GM18868 (cell line): Measurements from ENCODE around the gene ZNRF3.
"Not testable (repeated sequence)": the region's sequence is repeated elsewhere in the genome, so short reads cannot be mapped to it uniquely, and the experiment has no call there.

ENCODE experiments used
- ATAC-seq: cut with Tn5 transposase; IDR thresholded peaks from one replicate; pipeline ENCODE4 v1.9.1; 2021; ENCODE audit warnings: mild to moderate bottlenecking, moderate library complexity; ENCODE audit not compliant: unreplicated experiment

ZNRF3 gene

DNA sequence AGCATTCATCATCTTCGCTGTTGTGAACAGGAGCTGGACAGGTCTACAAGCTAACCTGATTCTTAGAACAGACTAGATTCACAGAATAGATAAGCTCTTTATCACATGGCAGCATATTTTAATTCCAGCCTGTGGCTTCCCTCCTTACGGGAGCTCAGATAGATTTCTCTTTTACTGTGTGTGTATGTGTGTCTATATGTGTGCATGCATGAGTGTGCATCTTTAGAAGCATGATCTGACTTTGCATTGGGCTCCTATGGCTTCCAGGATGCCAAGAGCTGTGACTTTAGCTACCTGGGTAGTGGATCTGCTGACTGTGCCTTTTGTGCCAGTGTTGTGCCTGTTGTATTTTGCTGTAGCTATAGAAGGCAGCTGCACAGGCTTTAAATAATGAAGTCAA lies 44.3 kb downstream of the ZNRF3 start:
- ATAC-seq = no peak

DNA sequence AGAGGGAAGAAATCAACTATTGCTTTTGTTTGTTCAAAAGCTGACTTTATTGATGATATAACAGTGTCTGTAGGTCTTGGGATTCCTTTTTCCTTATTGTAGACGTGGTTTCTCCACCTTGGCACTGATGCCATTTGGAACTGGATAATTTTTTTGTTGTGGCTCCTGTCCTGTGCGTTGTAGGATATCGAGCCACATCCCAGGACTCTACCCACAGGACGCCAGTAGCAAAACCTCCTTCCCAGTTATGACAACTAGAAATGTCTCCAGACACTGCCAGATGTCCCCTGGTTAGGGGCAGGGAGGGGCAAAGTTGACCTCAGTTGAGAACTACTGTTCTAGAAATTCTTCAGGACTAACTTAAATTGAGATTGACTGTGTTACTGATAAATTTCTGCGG lies 45.8 kb downstream of the ZNRF3 start:
- ATAC-seq = no peak

DNA sequence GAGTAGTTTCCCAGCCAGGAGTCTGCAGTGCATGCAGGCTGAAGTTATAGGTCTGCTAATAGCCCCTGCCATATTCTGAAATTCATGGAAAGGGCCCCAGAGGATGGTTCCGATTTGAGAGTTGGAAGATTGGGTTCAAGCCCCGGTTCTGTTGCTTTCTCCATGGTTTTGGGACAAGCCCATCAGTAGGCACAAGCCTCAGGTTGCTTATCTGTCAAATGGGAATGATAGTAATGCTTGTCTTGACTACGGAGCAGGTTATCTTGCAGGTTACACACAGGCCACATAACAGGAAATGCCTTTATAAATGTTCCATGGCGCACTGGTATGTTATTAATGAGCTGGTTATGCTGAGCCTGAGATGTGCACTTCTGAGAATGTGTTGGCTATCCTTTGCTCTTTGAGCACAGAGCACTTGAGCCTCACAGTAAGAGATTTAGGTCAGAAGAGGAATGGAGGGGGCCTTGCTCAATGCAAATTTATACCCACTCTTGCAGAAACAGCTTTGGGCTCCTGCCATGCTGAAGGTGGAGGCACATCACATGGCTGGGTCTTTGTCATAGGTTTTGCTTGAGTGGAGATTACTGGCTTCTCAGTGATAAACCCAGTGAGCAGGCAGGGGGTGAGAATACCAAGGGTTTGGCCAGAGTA lies 47.1 kb downstream of the ZNRF3 start:
- no peak for ATAC-seq

DNA sequence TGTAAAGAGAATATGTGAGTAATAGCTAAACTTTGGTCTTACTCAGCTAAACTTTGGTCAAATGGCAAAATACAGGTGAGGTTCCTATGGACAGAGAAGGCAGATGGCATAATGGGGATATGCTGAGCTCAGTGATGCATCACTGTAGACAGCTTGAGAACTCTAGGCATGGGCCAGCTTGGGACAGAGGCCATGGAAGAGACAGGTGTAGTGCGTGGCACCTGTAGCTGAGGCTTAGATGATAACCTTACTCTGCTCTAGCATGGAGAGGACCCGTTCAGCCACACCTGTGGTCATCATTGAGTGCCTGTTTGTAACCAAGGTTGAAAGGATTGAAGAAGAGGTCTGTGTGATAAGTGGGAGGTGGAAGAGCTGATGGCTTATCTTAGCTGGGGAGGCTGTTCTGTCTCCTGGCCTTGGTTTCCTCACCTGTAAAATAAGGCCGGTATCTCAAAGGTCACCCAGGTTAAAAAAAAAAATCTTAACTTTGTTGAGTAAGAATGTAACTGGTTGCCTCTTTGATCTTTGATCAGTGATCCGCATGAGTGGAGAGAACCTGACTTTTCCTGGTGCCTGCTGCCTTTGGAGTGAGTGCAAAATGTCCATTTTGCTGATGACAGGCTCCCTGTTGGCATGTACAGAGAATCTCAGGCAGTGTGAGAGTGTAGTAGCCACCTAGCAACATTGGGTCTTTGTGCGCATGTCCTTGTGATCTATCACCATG lies 48.6 kb downstream of the ZNRF3 start:
- no peak for ATAC-seq

DNA sequence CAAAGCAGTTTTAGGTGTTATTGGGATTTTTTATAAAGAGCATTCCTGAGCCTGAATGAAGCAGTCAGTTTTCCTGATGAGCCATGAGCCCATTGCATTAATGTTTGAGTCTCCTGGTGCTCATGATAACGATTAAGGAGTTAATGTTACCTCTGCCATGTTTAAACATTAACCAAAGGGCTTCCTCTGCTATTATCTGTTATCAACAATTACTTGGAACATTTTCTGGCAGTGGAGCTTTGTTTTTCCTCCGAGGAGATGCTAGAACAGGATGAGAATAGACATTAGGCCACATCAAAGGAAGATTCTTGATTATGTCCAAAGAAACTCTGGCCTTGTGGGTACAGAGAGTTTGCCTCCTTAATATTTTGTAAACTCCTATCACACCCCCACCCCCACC lies 49.9 kb downstream of the ZNRF3 start:
- ATAC-seq = no peak

DNA sequence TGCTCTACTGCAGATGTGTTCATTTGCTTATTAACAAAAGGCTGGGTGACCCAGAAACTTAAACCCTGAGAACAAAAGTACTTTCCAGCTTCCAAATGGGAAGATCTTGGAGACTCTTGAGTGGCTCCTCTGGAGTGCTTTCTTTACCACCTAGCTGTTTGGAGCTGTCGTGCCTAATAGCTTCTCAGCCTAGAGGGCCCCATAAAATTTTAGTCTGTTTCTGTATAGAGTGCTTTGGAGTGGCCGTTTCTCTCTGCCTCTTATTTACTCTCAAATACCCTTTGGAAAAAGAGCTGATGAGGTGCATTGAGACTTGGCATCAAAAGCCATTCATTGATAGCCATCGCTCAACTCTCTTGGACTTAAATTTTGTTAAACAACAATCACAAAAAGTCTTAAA lies 50.7 kb downstream of the ZNRF3 start:
- ATAC-seq = no peak

DNA sequence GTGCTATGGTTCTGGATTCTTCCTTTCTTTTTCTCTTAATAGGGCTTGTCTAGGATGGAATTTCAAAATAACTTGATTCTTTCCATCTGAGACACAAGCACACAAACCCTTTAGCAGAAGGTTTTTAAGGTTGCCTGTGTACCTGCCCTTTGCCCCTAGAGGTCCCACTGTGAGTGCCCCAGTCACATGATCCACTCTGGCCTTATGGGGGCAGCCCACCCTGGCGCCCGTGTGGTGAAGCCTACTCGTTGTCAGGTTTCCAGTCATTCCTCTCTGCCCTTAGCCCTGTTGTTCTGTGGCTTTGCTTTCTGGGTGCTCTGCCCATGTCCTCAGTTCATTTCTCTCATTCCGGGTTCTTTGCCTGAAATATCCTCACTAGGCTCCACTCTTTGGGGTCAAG lies 51.8 kb downstream of the ZNRF3 start:
- no peak for ATAC-seq

DNA sequence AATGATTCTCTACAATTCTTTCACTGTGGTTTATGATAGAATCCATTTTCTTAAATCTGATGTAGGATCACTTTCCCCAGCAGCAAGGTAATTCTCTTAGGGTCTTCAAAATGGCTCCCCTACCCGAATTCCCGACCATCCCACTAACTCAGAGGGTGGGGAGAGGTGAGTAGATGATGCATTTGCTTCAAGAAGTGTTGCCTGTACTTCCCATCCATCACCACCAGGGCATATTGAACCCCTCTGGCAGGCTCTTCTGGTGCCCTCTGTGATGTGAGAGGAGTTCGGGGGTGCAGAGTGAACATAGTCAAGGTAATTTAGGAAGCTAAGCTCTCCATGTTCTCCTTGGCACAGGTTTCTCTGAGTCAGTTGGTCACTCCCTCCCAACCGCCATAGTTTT lies 52.3 kb downstream of the ZNRF3 start:
- ATAC-seq = no peak

DNA sequence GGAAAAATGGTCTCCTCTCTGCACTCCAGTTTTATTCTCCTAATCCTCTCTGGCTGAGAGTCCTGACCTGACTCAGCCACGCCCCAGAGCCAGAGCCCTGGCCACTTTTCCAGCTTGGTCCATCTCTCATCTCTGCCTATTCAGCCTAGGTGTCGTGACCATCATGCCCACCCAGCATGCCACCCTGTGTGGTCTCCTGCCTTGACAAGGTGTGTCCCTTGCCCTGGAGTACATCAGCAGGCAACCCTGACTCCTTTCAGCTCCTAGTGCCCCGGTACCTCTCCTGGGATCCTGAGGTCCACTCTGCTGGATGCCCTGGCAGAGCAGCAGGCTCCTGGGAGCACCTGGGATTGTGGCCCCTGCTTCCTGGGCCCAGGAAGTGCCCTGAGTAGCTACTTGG lies 52.8 kb downstream of the ZNRF3 start:
- no peak for ATAC-seq

DNA sequence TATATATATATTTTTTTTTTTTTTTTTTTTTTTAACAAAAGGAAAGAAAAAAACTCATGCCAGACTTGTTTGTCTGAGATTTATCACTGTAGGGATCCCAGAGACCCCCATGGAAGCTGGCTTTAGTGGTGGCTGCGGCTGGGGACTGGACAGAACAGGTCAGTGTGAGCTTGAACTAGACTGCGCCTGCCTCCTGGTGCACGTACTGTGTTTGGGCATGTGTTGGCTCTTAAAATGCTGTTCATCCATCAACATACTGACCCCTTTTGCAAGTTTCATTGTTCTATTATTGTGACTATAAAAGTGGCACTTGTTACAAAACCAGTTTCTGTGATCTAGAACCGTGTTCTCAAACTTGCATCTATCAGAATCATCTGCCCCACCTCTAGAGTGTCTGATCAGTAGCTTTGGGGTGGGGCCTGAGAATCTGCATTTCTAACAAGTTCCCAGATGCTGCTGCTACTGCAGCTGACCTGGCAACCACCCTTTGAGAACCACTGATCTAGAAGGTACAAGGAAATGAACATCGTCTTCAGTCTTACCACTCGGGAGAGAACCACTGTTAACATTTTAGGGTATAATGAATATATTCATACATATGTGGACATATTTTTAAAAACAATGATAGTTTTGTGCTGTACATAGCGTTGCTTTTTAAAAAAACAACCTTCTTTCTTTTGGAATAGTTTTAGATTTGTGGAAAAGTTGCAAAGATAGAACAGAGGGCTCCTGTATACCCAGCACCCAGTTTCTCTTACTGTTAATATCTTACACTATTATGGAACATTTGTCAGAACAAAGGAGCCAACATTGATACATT lies 54.0 kb downstream of the ZNRF3 start:
- ATAC-seq = no peak

DNA sequence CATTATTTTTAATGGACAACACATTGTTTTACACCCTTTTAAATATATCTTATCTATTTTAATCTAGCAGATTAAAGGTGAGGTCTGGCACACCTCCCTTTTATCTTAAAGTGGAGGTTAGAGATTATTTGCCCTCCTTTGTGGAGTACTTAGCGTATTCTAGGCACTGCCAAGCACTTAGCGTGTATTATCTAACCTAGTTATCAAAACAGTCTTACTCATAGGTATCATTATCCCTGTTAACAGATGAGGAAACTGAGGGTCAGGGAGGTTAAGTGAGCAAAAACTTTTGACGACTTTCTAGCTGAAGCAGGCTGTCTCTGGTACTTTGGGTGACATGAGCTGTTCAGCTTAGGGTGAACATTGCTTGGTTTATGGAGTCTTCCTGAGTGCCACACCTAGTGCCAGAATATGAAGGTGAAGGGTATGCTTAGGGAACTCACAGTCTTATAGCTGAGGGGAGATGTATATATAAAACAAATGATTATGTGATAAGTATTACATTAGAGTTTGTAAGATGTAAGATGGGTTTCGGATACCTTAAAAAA lies 55.0 kb downstream of the ZNRF3 start:
- ATAC-seq = no peak

DNA sequence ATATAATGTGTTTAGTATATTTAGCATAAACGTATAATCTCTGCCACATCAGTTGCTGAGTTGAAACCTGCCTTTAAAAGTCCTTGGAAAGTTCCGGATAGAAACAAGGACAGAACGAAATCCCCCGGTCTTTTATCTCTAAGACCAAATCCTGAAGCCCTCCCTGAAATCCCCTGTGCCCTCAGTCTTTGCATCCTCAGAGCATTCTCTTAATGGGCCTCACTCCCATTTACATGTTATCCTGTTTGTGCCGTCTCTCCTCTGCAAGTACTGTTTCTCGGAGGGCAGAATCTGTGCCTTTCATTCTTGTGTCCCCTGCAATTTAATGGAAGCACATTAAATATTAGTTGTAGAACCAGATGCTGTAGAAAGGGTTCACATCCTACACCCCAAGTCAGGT lies 56.0 kb downstream of the ZNRF3 start:
- ATAC-seq = no peak

DNA sequence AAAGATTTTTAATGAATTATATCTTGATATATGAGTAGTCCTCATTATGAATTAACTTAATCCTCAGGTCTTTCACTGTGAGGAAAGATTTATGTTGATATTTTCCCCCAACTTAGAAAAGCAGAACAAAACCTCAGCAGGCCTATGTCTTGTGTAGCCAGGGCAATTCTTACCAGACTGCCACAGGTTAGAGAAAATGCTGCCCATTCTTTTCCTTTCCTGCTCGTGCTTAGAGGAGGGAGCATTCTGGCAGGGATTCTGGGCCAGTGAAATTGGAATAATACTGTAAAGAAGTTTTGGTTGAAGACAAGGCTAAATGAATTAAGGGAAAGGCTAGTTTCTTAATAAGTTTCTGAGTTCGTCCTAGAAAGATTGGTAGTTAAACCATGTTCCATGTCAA lies 56.6 kb downstream of the ZNRF3 start:
- ATAC-seq = no peak

DNA sequence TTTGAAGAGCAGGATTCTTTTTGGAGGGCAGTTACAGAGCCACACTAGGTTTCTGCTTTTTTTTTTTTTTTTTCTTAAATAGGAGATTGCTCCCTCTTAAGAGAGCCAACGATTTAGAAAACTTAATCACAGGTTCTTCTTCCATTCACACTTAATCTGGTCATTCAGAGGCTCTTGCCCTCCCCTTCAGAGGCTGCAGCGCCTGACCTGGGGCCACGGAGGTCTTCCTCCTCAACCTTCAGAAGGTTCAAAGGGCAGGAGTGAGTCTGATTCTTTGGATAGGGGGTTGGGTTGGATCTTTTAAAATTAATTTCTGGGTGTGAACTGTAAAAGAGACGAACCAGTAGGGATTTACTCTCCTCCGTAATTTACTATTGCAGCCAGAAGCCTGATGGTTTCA lies 57.1 kb downstream of the ZNRF3 start:
- ATAC-seq = no peak

DNA sequence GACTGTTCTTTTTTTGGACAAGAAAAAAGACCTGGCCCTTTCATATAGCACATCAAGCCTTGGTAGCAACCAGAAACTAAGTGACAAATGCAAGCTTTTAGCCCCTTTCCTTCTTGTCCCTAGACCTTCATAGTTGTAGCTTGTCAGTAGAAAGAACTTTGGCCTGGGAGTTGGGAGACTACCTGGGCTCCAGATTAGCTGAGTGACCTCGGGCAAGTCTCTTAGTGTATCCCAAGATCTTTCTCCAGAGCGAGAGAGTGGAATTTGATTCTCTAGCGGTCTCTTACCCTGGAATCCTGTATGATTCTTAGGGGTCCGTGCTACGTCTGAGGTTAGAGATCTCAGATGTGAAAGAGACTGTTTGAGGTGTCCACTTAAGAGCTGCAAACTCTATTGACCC lies 59.0 kb downstream of the ZNRF3 start:
- no peak for ATAC-seq

DNA sequence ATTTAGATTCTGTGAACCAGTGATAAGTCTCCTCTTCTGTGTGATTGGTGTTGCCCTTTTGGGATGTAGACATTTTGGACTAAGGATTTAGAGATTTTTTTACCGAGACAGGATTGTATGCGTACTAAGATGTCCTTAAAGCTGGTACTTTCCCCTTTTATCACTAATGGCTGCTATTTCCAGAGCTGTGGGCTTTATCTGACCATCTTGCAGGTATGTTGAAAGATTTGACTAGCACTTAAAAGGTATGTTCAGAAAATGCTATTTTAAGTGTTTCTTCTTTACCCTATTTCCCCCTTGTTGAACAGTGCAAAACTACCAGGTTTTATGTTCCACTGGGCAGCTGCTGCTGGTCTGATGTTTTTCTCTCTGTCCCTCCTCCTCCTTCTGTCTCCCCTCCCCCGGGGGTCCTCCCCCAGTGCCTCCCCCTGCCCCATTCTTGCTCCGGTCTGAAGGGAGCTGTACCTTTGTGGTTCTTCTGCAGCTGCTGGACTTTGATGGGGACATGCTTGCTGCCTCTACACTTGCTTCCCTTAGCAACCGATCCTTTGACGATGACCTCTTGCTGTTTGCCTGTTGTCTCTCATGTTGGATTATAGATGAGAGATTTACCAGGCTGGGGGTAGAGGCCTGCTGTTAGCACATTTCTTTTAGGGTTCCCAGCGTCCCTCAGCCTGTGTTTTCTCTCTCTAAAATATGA lies 59.6 kb downstream of the ZNRF3 start:
- no peak for ATAC-seq

DNA sequence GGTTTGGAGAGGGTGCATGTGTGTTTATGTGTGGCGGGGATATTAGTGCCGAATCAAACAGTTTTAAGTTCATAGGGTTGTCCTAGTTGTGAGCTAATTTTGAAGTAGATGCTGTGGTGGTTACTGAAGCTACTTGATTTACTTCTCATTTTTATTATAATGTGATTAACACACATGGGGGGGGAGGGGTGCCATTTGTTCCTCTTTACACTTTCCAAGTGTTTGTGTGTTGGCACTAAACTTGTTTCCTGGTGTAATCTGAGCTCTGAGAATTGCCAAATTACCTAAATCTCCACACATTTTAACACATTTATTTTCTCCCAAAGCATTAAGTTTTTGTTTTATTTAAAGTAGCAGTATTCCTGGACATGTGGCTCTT lies 60.1 kb downstream of the ZNRF3 start:
- ATAC-seq = no peak

DNA sequence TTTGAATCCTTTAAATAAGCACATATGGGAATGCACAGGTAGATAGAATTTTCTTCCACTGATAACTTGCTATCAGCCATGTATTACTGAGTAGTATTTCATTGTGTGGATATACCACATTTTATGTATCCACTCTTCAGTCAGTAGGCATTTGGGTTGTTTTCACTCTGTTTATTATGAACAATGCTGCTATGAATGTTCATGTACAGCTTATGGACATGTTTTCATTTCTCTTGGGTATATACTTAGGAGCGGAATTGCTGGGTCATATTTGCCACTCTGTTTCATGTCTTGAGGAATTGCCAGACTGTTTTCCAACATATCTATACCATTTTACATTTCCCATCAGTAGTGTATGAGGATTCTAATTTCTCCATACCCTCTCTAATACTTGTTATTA lies 63.8 kb downstream of the ZNRF3 start:
- ATAC-seq = no peak

DNA sequence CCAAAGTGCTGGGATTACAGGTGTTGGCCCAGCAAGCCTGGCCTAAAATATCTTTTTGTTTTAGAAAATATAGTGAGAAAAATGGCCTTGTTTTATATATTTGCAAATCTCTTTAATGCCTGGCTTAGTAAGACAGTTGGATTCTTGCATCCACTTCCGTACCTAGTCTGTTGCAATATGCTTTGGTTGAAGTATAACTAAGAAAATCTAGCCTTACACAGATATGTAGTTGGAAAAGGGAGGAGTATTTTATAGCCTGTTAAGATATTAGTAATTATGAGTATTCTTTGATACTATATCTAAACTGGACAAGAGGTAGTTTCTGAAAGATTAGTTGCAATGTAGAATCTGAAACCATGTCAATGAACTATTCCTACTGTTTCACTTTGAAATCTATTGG lies 65.1 kb downstream of the ZNRF3 start:
- no peak for ATAC-seq

DNA sequence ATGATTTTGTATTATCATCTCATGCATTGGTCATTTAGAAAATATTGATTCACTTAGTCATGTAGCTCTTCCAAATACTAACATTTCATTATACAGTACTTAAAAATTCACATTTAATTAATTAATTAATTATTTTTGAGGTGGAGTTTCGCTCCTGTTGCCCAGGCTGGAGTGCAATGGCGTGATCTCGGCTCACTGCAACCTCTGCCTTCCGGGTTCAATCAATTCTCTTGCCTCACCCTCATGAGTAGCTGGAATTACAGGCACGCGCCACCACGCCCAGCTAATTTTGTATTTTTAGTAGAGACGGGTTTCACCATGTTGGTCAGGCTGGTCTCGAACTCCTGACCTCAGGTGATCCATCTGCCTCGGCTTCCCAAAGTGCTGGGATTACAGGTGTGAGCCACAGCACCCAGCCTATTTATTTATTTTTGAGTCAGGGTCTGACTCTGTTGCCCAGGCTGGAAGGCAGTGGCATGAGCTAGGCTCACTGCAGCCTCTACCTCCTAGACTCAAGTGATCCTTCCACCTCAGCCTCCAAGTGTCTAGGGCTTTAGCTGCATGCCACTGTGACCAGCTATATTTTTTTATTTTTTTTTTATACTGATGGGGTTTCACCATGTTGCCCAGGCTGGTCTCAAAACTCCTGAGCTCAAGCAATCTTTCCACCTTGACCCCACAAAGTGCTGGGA lies 65.6 kb downstream of the ZNRF3 start:
- ATAC-seq = not testable (repeated sequence)

DNA sequence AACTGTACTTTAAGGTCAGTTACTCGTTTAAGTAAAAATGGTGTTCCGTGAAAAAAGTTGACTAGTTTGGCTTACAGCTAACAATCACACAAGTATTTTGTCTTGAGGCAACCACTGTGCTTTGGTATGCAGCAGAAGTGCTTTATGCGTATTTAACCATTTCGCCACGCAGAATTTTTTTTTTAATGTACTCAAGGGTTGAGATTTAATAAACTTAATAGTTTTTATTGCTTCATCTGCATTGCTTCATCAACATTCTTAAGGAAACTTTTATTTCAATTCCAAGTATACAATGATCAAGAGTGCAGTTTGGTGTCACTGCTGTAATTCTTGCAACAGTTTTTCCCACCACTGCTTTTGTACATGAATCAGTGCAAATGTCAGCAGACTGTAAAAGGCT lies 66.4 kb downstream of the ZNRF3 start:
- ATAC-seq = no peak
